B cell (primary cell): ENCODE results near the gene RAB3IP. TPM values are rescaled to one million over a fixed set of nuclear protein-coding genes. Genes with fewer than 3 reads are reported as not detected.

Experiments
- ATAC-seq: fragments of 200-7000 bp; cut with Tn5 transposase; one replicate; pipeline ENCODE4 v1.10.0; 2021; ENCODE audit warnings: low read depth, mild to moderate bottlenecking, moderate number of reproducible peaks, moderate library complexity
- CTCF ChIA-PET: fragments of 350-600 bp; sonication (Branson Sonifier 250); formaldehyde crosslinking; loops from one replicate; lab custom pipeline; 2021; ENCODE audit warnings: antibody characterized with exemption, inconsistent platforms; lab: Charles Lee
- POLR2A ChIA-PET: fragments of 350-600 bp; sonication (Branson Sonifier 250); formaldehyde crosslinking; loops from one replicate; lab custom pipeline; 2021; ENCODE audit warnings: antibody characterized with exemption; lab: Charles Lee
- DNase-seq: peaks from one replicate; pipeline ENCODE4 v3.0.0; 2013
- H2AFZ ChIP-seq: 2 replicates; pipeline ENCODE4 v1.6.1; 2012; ENCODE audit warnings: mild to moderate bottlenecking, low read depth, low read length; ENCODE audit not compliant: insufficient read depth, poor library complexity, severe bottlenecking
- H3K27ac ChIP-seq, 2 donors: 1 replicate in 1 of 2; 2 replicates in 1 of 2; pipeline ENCODE4 v1.5.1; 2012 to 2013; ENCODE audit warnings: low read length in 2 of 2, mild to moderate bottlenecking in 2 of 2, moderate library complexity in 1 of 2
- H3K27me3 ChIP-seq, 4 experiments: fragments of 200-600 bp in 1 of 4; sonication (generic) in 1 of 4; replicated peaks in 1 of 4; 1 replicate in 2 of 4; 2 replicates in 2 of 4; pipeline versions ENCODE4 v1.6.1 to v1.7.0; 2013 to 2016; ENCODE audit warnings: low read length in 3 of 4, mild to moderate bottlenecking in 2 of 4, mixed read lengths in 1 of 4, moderate library complexity in 1 of 4; ENCODE audit not compliant: insufficient read depth in 4 of 4, control insufficient read depth in 3 of 4; ENCODE audit errors: control extremely low read depth in 1 of 4
- H3K36me3 ChIP-seq, 2 experiments: replicated peaks in 1 of 2; 1 replicate in 1 of 2; 2 replicates in 1 of 2; pipeline versions ENCODE4 v1.6.1 to v1.7.1; 2013; ENCODE audit warnings: low read length in 1 of 2; ENCODE audit not compliant: insufficient read depth in 2 of 2, control insufficient read depth in 1 of 2; ENCODE audit errors: control extremely low read depth in 1 of 2, extremely low read depth in 1 of 2
- H3K4me1 ChIP-seq, 2 donors: fragments of 200-600 bp in 1 of 2; sonication (generic) in 1 of 2; 1 replicate in 1 of 2; 2 replicates in 1 of 2; pipeline versions ENCODE4 v1.5.1 to v1.6.1; 2013 to 2017; ENCODE audit warnings: low read length in 2 of 2; ENCODE audit not compliant: control insufficient read depth in 2 of 2, insufficient read depth in 2 of 2
- H3K4me2 ChIP-seq: replicated peaks from 2 replicates; pipeline ENCODE3; 2012; ENCODE audit warnings: mild to moderate bottlenecking, low read depth, low read length; ENCODE audit not compliant: poor library complexity, severe bottlenecking
- H3K4me3 ChIP-seq, 5 experiments: fragments of 200-600 bp in 1 of 5; sonication (generic) in 1 of 5; 1 replicate in 3 of 5; 2 replicates in 2 of 5; pipeline versions ENCODE4 v1.5.1 to v1.7.0; 2011 to 2016; ENCODE audit warnings: low read length in 4 of 5, mild to moderate bottlenecking in 4 of 5, low read depth in 2 of 5, control low read depth in 1 of 5, moderate library complexity in 1 of 5; ENCODE audit not compliant: insufficient read depth in 1 of 5; ENCODE audit errors: control extremely low read depth in 1 of 5, extremely low read depth in 1 of 5
- H3K79me2 ChIP-seq: fragments of 200-600 bp; sonication (generic); one replicate; pipeline ENCODE4 v1.6.0; 2016; ENCODE audit warnings: low read length; ENCODE audit not compliant: control insufficient read depth, insufficient read depth
- H3K9ac ChIP-seq: fragments of 200-600 bp; sonication (generic); 2 replicates; pipeline ENCODE4 v1.6.1; 2017; ENCODE audit warnings: mild to moderate bottlenecking, low read length, moderate library complexity
- H3K9me3 ChIP-seq, 3 donors: one replicate each; pipeline versions ENCODE4 v1.6.1 to v1.7.1; 2013; ENCODE audit warnings: low read length in 2 of 3; ENCODE audit not compliant: control insufficient read depth in 2 of 3, insufficient read depth in 1 of 3; ENCODE audit errors: control extremely low read depth in 1 of 3
- H4K20me1 ChIP-seq: 2 replicates; pipeline ENCODE4 v1.6.0; 2012; ENCODE audit warnings: mild to moderate bottlenecking, low read length; ENCODE audit not compliant: insufficient read depth, control insufficient read depth, poor library complexity, severe bottlenecking
- H3K27ac Mint-ChIP-seq: one replicate; pipeline ENCODE4 v1.8.0; 2021; ENCODE audit warnings: mixed read lengths
- H3K27me3 Mint-ChIP-seq: one replicate; pipeline ENCODE4 v1.8.0; 2021; ENCODE audit warnings: mixed read lengths
- H3K4me1 Mint-ChIP-seq: one replicate; pipeline ENCODE4 v1.8.0; 2021; ENCODE audit warnings: mixed read lengths
- H3K4me3 Mint-ChIP-seq: one replicate; pipeline ENCODE4 v1.8.0; 2021; ENCODE audit warnings: mixed read lengths
- H3K9me3 Mint-ChIP-seq: one replicate; pipeline ENCODE4 v1.8.0; 2022; ENCODE audit warnings: mixed read lengths; ENCODE audit not compliant: insufficient read depth
- CTCF ChIP-seq: fragments of 200-600 bp; IDR thresholded peaks from one replicate; pipeline ENCODE4 v1.8.0; 2022; ENCODE audit warnings: antibody characterized with exemption, mild to moderate bottlenecking
- EZH2 ChIP-seq: IDR thresholded peaks from 2 replicates; pipeline ENCODE4 v1.6.1; 2012; ENCODE audit warnings: borderline replicate concordance, low read depth, mild to moderate bottlenecking, moderate library complexity, low read length; ENCODE audit not compliant: insufficient read depth, poor library complexity, severe bottlenecking
- WGBS: methylation state at CpG from one replicate; pipeline ENCODE4 v1.1.5; 2013; ENCODE audit warnings: missing lambda C conversion rate; ENCODE audit not compliant: insufficient coverage; 5-methylcytosine and 5-hydroxymethylcytosine counted together
- intact Hi-C: fragments of 100-400 bp; cut with micrococcal nuclease; formaldehyde crosslinking; loops from one replicate; pipeline ENCODE4 v1.10.0; 2022
- polyA plus RNA-seq: library from polyadenylated mRNA; depleted of rRNA; stranded (reverse); fragments of >200 nt; gene quantifications from 2 replicates; pipeline ENCODE4 v1.2.3, GENCODE V29; 2012
- total RNA-seq, 2 donors: library from RNA; stranded (reverse); fragments of 120-200 nt in 1 of 2; gene quantifications; 1 replicate in 1 of 2; 2 replicates in 1 of 2; pipeline versions ENCODE4 v1.2.3 to v1.2.4, GENCODE V29; 2013 to 2022

RAB3IP gene
- total and polyA plus RNA-seq, 2 donors (not counting 1 experiment from before 2014, with no cell fraction given) = 11.2 to 37.9 TPM

DNA sequence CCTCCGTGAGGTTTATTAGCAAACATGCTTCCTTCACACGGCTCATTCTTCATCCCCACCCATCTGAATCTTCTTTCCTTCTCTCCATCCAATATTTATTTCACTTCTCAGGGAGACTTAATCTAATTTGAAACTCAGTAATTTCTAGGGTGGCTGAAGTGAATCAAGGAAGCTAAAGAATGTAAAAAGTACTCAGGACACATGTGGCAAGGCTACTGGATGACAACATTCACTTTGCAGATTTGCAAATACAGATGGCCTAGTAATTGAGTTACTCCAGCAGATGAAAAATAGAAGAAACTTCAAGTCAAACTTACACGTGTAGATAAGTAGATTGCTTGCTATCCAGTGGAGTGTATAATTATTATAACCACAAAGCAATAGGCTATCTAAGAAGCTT is 24.1 kb upstream of the RAB3IP start:
- H3K4me1 Mint-ChIP-seq = no peaks in the 10 kb centered on the region
- H3K27me3 Mint-ChIP-seq = peaks cover 25% of the 10 kb centered on the region
- ATAC-seq (no peak), DNase-seq (no peak)
- CTCF ChIA-PET = no interaction called here
- Histone ChIP-seq H3K36me3 (no peaks in the 10 kb centered on the region), H2AFZ (no peak overlapping the region), H3K9ac (no peak overlapping the region), H3K79me2 (no peaks in the 10 kb centered on the region), H3K27ac (no peak overlapping the region), H3K4me3 (no peak overlapping the region), H3K27me3 (no peaks in the 10 kb centered on the region), H4K20me1 (no peaks in the 10 kb centered on the region), H3K4me1 (no peaks in the 10 kb centered on the region), H3K9me3 (no peaks in the 10 kb centered on the region), H3K4me2 (no peak overlapping the region)
- POLR2A ChIA-PET = no interaction called here
- no CpG with 5 or more reads among the region's 3 CpGs for WGBS
- no peak overlapping the region for H3K4me3 Mint-ChIP-seq
- H3K27ac Mint-ChIP-seq = no peak overlapping the region
- intact Hi-C loops = no loop called here
- H3K9me3 Mint-ChIP-seq = no peaks in the 10 kb centered on the region
- TF ChIP-seq CTCF = no peak
- no peak for TF ChIP-seq EZH2

GRCh38 chr12:69719336-69720316 is 19.0 kb upstream of the RAB3IP start:
- ChIA-PET POLR2A (no interaction called here), CTCF (interaction anchor here (0.9 kb wide), 2 partner anchors 80 to 82 kb away, joined by 3 read pairs; no protein-coding TSS in a partner anchor)
- TF ChIP-seq EZH2 (no peak), CTCF (no peak)
- H3K4me1 ChIP-seq = no peaks in the 10 kb centered on the region
- no peaks in the 10 kb centered on the region for H3K79me2 ChIP-seq
- H4K20me1 ChIP-seq = no peaks in the 10 kb centered on the region
- no peaks in the 10 kb centered on the region for H3K9me3 ChIP-seq
- no peak overlapping the region for H3K27ac ChIP-seq
- H2AFZ ChIP-seq = no peak overlapping the region
- no peak overlapping the region for H3K4me3 ChIP-seq
- Mint-ChIP-seq H3K27me3 (peaks cover 45% of the 10 kb centered on the region), H3K4me3 (no peak overlapping the region), H3K4me1 (no peaks in the 10 kb centered on the region), H3K27ac (no peak overlapping the region), H3K9me3 (no peaks in the 10 kb centered on the region)
- H3K4me2 ChIP-seq = no peak overlapping the region
- ATAC-seq = no peak
- DNase-seq = no peak
- H3K9ac ChIP-seq = no peak overlapping the region
- H3K27me3 ChIP-seq = peaks cover 0 to under 1% (median 0%) of the 10 kb centered on the region in 4 experiments
- no peaks in the 10 kb centered on the region for H3K36me3 ChIP-seq
- intact Hi-C loops = no loop called here
- no CpG with 5 or more reads among the region's 1 CpG for WGBS
